Neural cell (in vitro differentiated cells): ENCODE results near the gene SLC2A1. TPM values are rescaled to one million over a fixed set of nuclear protein-coding genes. Genes with fewer than 3 reads are reported as not detected.
A peak's percentile ranks its signal among the peaks of the same experiment; 100 is the strongest.

Experiments used
- H2AFZ ChIP-seq: fragments of 200-600, 300-800 bp; sonication (generic), shearing (Covaris generic); 2 replicates; pipeline ENCODE4 v1.6.0; 2014; ENCODE audit warnings: low read depth, mild to moderate bottlenecking, antibody characterized with exemption, low read length, moderate library complexity
- H3F3A ChIP-seq: fragments of 200-600 bp; shearing (Covaris generic); 2 replicates; pipeline ENCODE4 v1.6.1; 2016; ENCODE audit warnings: mild to moderate bottlenecking, moderate library complexity, mixed read lengths, antibody characterized with exemption, low read length; ENCODE audit not compliant: insufficient read depth, poor library complexity, severe bottlenecking
- H3K27ac ChIP-seq: fragments of 200-600, 300-800 bp; sonication (generic), shearing (Covaris generic); 2 replicates; pipeline ENCODE4 v1.5.1; 2014; ENCODE audit warnings: mild to moderate bottlenecking, low read length, moderate library complexity
- H3K27me3 ChIP-seq: fragments of 300-800, 200-600 bp; sonication (generic), shearing (Covaris generic); 2 replicates; pipeline ENCODE4 v1.6.0; 2014; ENCODE audit warnings: mild to moderate bottlenecking, low read depth, low read length, moderate library complexity; ENCODE audit not compliant: insufficient read depth
- H3K36me3 ChIP-seq: fragments of 300-800, 200-600 bp; sonication (generic), shearing (Covaris generic); 2 replicates; pipeline ENCODE4 v1.5.1; 2014; ENCODE audit warnings: mild to moderate bottlenecking, antibody characterized with exemption, low read length, moderate library complexity; ENCODE audit not compliant: insufficient read depth
- H3K4me2 ChIP-seq: fragments of 300-800, 200-600 bp; sonication (generic), shearing (Covaris generic); 2 replicates; pipeline ENCODE4 v1.6.0; 2014; ENCODE audit warnings: mild to moderate bottlenecking, low read length
- H3K4me3 ChIP-seq: fragments of 300-800, 200-600 bp; sonication (generic), shearing (Covaris generic); 2 replicates; pipeline ENCODE4 v1.5.1; 2014; ENCODE audit warnings: mild to moderate bottlenecking, low read length, moderate library complexity
- H3K79me2 ChIP-seq: fragments of 200-600 bp; shearing (Covaris generic); replicated peaks from 2 replicates; pipeline ENCODE4 v1.6.0; 2014; ENCODE audit warnings: mild to moderate bottlenecking, low read length, moderate library complexity; ENCODE audit not compliant: insufficient read depth
- H3K9ac ChIP-seq: fragments of 300-800, 200-600 bp; sonication (generic), shearing (Covaris generic); 2 replicates; pipeline ENCODE4 v1.6.1; 2016; ENCODE audit warnings: mild to moderate bottlenecking, low read length, mixed read lengths
- H3K9me2 ChIP-seq: fragments of 200-600 bp; shearing (Covaris generic); 2 replicates; pipeline ENCODE4 v1.6.1; 2016; ENCODE audit warnings: mild to moderate bottlenecking, low read length, mixed read lengths; ENCODE audit not compliant: insufficient read depth
- H3K9me3 ChIP-seq: fragments of 200-600, 300-800 bp; sonication (generic), shearing (Covaris generic); 2 replicates; pipeline ENCODE4 v1.6.1; 2016; ENCODE audit warnings: mild to moderate bottlenecking, mixed run types, low read length, moderate library complexity, mixed read lengths
- H4K20me1 ChIP-seq: fragments of 200-600 bp; shearing (Covaris generic); 2 replicates; pipeline ENCODE4 v1.6.1; 2016; ENCODE audit warnings: mild to moderate bottlenecking, mixed run types; ENCODE audit not compliant: insufficient read depth
- EP300 ChIP-seq: fragments of 450-650 bp; conservative IDR thresholded peaks from 2 replicates; pipeline ENCODE4 v1.6.1; 2014; ENCODE audit warnings: antibody characterized with exemption, mild to moderate bottlenecking, moderate library complexity; ENCODE audit not compliant: poor library complexity, severe bottlenecking
- EZH2 ChIP-seq: fragments of 200-600, 300-800 bp; shearing (Covaris generic), sonication (generic); IDR thresholded peaks from 2 replicates; pipeline ENCODE4 v1.6.1; 2014; ENCODE audit warnings: antibody characterized with exemption, low read length, borderline replicate concordance, mild to moderate bottlenecking; ENCODE audit not compliant: insufficient read depth, poor library complexity, severe bottlenecking
- MXI1 ChIP-seq: fragments of 450-650 bp; conservative IDR thresholded peaks from 2 replicates; pipeline ENCODE4 v1.6.1; 2014; ENCODE audit warnings: antibody characterized with exemption, mild to moderate bottlenecking; ENCODE audit not compliant: poor library complexity, severe bottlenecking
- POLR2AphosphoS5 ChIP-seq: IDR thresholded peaks from 2 replicates; pipeline ENCODE4 v1.6.1; 2012
- RAD21 ChIP-seq: fragments of 450-650 bp; conservative IDR thresholded peaks from 2 replicates; pipeline ENCODE4 v1.6.1; 2014; ENCODE audit warnings: antibody characterized with exemption, mild to moderate bottlenecking, moderate library complexity
- SMC3 ChIP-seq: fragments of 450-650 bp; conservative IDR thresholded peaks from 2 replicates; pipeline ENCODE4 v1.6.1; 2014; ENCODE audit warnings: antibody characterized with exemption, mild to moderate bottlenecking, moderate library complexity; ENCODE audit not compliant: poor library complexity
- TAF1 ChIP-seq: IDR thresholded peaks from 2 replicates; pipeline ENCODE4 v1.6.1; 2012; ENCODE audit warnings: low read depth
- polyA plus RNA-seq: library from polyadenylated mRNA; depleted of rRNA; stranded (reverse); fragments of >200 nt; gene quantifications from 2 replicates; pipeline ENCODE4 v1.2.3, GENCODE V29; 2014
- TF ChIP-seq, protein P1 (sequence below): IDR thresholded peaks from 2 replicates; pipeline ENCODE4 v1.6.1; 2012; ENCODE audit warnings: borderline replicate concordance
- TF ChIP-seq, protein P2 (sequence below): fragments of 450-650 bp; IDR thresholded peaks from 2 replicates; pipeline ENCODE4 v1.5.1; 2014; ENCODE audit warnings: antibody characterized with exemption, mild to moderate bottlenecking, moderate library complexity; ENCODE audit not compliant: poor library complexity, severe bottlenecking

SLC2A1 gene
- polyA plus RNA-seq, 1 donor from 2014 or later: 39.4 TPM

DNA sequence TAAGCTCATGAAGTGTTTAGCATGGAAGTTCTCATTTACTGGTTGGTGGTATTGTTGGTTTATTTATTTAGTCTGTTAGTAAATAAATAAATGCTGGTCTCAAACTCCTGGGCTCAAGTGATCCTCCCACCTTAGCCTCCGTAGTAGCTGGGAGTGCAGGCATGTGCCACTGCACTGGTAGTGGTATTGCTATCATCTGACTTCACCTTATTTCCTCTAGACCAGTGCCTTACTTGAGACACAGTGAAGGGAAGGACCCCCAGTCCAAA, 1.4 kb upstream of the SLC2A1 start:
- Histone ChIP-seq H2AFZ (no peak overlapping the region), H3K27me3 (no peaks in the 10 kb centered on the region), H3F3A (no peaks in the 10 kb centered on the region), H3K9me3 (no peaks in the 10 kb centered on the region), H3K36me3 (no peaks in the 10 kb centered on the region), H4K20me1 (no peaks in the 10 kb centered on the region), H3K9ac (no peak overlapping the region), H3K27ac (no peak overlapping the region), H3K4me2 (no peak overlapping the region), H3K9me2 (no peaks in the 10 kb centered on the region), H3K4me3 (no peak overlapping the region), H3K79me2 (peaks cover 27% of the 10 kb centered on the region)
- TF ChIP-seq, protein P1, sequence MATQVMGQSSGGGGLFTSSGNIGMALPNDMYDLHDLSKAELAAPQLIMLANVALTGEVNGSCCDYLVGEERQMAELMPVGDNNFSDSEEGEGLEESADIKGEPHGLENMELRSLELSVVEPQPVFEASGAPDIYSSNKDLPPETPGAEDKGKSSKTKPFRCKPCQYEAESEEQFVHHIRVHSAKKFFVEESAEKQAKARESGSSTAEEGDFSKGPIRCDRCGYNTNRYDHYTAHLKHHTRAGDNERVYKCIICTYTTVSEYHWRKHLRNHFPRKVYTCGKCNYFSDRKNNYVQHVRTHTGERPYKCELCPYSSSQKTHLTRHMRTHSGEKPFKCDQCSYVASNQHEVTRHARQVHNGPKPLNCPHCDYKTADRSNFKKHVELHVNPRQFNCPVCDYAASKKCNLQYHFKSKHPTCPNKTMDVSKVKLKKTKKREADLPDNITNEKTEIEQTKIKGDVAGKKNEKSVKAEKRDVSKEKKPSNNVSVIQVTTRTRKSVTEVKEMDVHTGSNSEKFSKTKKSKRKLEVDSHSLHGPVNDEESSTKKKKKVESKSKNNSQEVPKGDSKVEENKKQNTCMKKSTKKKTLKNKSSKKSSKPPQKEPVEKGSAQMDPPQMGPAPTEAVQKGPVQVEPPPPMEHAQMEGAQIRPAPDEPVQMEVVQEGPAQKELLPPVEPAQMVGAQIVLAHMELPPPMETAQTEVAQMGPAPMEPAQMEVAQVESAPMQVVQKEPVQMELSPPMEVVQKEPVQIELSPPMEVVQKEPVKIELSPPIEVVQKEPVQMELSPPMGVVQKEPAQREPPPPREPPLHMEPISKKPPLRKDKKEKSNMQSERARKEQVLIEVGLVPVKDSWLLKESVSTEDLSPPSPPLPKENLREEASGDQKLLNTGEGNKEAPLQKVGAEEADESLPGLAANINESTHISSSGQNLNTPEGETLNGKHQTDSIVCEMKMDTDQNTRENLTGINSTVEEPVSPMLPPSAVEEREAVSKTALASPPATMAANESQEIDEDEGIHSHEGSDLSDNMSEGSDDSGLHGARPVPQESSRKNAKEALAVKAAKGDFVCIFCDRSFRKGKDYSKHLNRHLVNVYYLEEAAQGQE: no peak
- no peak for TF ChIP-seq TAF1
- no peak for TF ChIP-seq POLR2AphosphoS5
- no peak for TF ChIP-seq EZH2
- TF ChIP-seq MXI1: no peak
- TF ChIP-seq, protein P2, sequence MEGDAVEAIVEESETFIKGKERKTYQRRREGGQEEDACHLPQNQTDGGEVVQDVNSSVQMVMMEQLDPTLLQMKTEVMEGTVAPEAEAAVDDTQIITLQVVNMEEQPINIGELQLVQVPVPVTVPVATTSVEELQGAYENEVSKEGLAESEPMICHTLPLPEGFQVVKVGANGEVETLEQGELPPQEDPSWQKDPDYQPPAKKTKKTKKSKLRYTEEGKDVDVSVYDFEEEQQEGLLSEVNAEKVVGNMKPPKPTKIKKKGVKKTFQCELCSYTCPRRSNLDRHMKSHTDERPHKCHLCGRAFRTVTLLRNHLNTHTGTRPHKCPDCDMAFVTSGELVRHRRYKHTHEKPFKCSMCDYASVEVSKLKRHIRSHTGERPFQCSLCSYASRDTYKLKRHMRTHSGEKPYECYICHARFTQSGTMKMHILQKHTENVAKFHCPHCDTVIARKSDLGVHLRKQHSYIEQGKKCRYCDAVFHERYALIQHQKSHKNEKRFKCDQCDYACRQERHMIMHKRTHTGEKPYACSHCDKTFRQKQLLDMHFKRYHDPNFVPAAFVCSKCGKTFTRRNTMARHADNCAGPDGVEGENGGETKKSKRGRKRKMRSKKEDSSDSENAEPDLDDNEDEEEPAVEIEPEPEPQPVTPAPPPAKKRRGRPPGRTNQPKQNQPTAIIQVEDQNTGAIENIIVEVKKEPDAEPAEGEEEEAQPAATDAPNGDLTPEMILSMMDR: no peak
- TF ChIP-seq SMC3: no peak

DNA sequence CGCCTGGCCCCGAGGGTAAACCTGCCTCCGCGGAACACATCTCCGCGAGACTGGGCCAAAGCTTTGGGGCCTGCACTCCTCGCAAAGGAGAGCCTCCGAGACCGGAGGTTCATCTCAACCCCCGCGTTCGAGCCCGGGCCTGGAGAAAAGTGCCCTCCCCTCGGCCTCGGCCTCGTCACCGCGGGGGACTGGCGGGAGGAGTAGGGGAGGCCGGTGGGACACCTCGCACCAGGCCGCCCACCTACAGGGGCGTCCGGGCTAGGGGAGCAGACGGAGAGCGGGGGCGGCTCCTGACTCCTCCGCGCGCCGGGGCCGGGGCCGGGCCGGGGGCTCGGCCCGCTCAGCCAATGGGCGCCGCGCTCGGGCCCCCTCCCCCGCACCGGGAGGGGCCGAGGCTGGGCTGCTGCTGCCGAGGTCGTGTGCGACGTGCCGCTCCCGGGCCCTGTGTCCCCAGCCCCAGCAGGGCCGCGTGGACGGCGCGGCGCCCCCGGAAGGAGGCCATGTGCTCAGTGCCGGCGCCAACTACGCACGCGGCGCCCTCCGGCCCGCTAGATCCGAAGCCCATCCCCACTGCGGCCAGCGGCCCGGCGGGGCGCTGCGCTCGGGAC, 684 bp downstream of the SLC2A1 start:
- peak overlapping the region; percentile 94 for H3K4me3 ChIP-seq
- no peaks in the 10 kb centered on the region for H3K9me3 ChIP-seq
- no peaks in the 10 kb centered on the region for H3K27me3 ChIP-seq
- H3F3A ChIP-seq: no peaks in the 10 kb centered on the region
- H3K79me2 ChIP-seq: peaks cover 44% of the 10 kb centered on the region
- no peaks in the 10 kb centered on the region for H3K36me3 ChIP-seq
- peak overlapping the region; percentile 86 for H3K27ac ChIP-seq
- TF ChIP-seq POLR2AphosphoS5 (peak; percentile 23), RAD21 (peak; percentile 28), TAF1 (peak; percentile 46), SMC3 (peak; percentile 17), EP300 (no peak), MXI1 (peak; percentile 95), EZH2 (no peak)
- TF ChIP-seq, protein P2: peak; percentile 49
- TF ChIP-seq, protein P1: peak; percentile 36
- peak overlapping the region; percentile 93 for H2AFZ ChIP-seq
- H4K20me1 ChIP-seq: no peaks in the 10 kb centered on the region
- no peaks in the 10 kb centered on the region for H3K9me2 ChIP-seq
- H3K9ac ChIP-seq: peak overlapping the region; percentile 90
- H3K4me2 ChIP-seq: peak overlapping the region; percentile 72
